H1 (cell line): ENCODE results near the gene HDLBP.

Experiments
- EP300 ChIP-seq, 2 experiments: IDR thresholded peaks; 1 replicate in 1 of 2; 2 replicates in 1 of 2; pipeline ENCODE4 v1.6.1; 2011 to 2012; ENCODE audit warnings: low read depth in 2 of 2, low read length in 2 of 2, mild to moderate bottlenecking in 2 of 2, borderline replicate concordance in 1 of 2, inconsistent platforms in 1 of 2, moderate library complexity in 1 of 2
- POU5F1 ChIP-seq: IDR thresholded peaks from 2 replicates; pipeline ENCODE4 v1.6.1; 2011; ENCODE audit warnings: low read depth, mild to moderate bottlenecking, low read length, moderate library complexity
- SRF ChIP-seq: IDR thresholded peaks from 2 replicates; pipeline ENCODE4 v1.6.1; 2011; ENCODE audit warnings: mild to moderate bottlenecking, low read depth, low read length, moderate library complexity

DNA sequence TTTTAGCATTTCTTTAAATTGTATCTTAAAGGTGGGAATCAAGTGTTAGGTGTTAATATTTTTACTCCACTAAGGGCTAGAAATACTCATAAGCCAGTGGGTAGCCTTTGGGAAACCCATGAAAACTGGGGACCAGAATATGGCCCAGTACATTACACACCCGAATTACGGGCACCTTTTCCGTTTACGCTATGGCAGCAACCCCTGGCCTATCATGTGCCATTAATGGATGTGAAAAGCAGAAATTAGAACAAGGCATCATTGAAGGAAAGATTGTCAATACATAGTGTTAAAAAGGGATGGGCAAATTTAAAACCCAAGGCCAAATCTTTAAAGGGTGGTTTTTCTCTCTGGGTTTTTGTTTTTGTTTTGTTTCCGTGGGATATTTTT is 41.4 kb upstream of the HDLBP start:
- no peak for TF ChIP-seq SRF
- TF ChIP-seq EP300 (IDR thresholded peaks at IDR 0.05; ENCODE audit: borderline replicate concordance in 1 of 2, low read depth in 2 of 2, low read length in 2 of 2), result no peak
- TF ChIP-seq POU5F1, result no peak
